Measurements from ENCODE around the gene SIGLEC10. TPM values are rescaled to one million over a fixed set of nuclear protein-coding genes. Genes with fewer than 3 reads are reported as not detected.
"Not testable (repeated sequence)": the region's sequence is repeated elsewhere in the genome, so short reads cannot be mapped to it uniquely, and the experiment has no call there.

The SIGLEC10 gene
- total RNA-seq, 4 donors from 2014 or later = 0.87 to 1.3 (median 0.98) TPM; not detected in 1

DNA sequence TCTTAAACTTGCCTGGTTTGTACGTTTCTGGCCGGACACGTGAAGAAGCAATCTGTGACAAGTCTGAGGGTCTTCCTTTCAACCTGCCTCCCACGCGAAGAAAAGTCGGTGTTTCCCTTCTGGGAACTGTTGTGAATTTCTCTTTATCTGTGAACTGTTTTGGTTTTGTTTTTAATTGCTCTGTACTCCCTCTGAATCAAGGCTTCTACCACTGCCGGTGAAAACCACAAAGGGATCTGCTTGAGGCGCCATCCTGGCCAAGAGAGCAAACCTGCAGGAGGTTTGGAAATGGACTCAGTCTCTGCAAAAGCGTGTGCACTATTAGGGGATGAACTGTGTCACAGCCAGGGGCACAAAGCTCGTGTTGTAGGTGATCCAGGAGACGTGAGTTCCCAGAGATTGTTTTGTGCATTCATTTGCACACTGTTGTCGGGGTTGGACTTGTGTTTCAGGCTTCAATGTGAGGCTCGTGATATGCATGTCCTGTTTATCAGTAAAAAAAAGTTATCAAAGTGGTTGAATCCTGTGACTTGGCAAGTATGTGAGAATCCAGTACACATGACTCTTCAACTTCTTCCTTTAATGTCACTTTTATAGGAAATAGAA is 31.1 kb upstream of the SIGLEC10 start:
- no peaks in the 10 kb centered on the region for H3K36me3 ChIP-seq
- H3K4me1 ChIP-seq = no peaks in the 10 kb centered on the region
- intact Hi-C loops (cut with DNase I; ENCODE audit: low total_unique reads) = no loop called here
- H3K27me3 ChIP-seq = peaks cover 0 to 2% (median 0%) of the 10 kb centered on the region in 3 donors
- H3K4me3 ChIP-seq = no peak overlapping the region
- H3K9me3 ChIP-seq = no peaks in the 10 kb centered on the region
- no peak for TF ChIP-seq POLR2A (IDR thresholded peaks at IDR 0.05)
- TF ChIP-seq, protein P1, sequence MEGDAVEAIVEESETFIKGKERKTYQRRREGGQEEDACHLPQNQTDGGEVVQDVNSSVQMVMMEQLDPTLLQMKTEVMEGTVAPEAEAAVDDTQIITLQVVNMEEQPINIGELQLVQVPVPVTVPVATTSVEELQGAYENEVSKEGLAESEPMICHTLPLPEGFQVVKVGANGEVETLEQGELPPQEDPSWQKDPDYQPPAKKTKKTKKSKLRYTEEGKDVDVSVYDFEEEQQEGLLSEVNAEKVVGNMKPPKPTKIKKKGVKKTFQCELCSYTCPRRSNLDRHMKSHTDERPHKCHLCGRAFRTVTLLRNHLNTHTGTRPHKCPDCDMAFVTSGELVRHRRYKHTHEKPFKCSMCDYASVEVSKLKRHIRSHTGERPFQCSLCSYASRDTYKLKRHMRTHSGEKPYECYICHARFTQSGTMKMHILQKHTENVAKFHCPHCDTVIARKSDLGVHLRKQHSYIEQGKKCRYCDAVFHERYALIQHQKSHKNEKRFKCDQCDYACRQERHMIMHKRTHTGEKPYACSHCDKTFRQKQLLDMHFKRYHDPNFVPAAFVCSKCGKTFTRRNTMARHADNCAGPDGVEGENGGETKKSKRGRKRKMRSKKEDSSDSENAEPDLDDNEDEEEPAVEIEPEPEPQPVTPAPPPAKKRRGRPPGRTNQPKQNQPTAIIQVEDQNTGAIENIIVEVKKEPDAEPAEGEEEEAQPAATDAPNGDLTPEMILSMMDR (IDR thresholded peaks at IDR 0.05 in 4 of 5, conservative IDR thresholded peaks at IDR 0.05 in 1 of 5) = no peak
- in situ Hi-C loops (cut with MboI; ENCODE audit: low sequenced_read_pairs in 4 of 4) = no loop called here
- no peak for ATAC-seq
- DNase-seq = no peak
- no peak overlapping the region for H3K27ac ChIP-seq

DNA sequence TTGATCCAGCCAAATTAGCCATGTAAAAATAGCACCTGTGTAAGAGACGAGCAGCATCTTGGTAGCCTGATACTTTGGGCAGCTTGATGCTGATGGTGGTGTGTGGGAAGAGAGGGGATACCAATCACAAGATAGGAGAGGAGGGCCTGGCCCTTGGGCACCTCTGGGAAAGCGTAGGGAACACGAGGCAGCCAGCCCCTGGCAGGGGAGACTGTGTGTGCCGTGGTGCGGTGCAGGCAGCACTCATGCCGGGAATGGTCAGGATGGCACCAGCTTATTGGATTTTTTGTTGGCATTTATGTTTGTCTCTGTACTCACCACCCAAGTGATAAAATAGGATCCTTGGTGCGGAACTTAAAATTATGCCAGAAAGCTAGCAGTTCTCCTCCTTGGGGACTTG is 30.6 kb upstream of the SIGLEC10 start:
- H3K36me3 ChIP-seq = no peaks in the 10 kb centered on the region
- TF ChIP-seq, protein P1 (IDR thresholded peaks at IDR 0.05 in 4 of 5, conservative IDR thresholded peaks at IDR 0.05 in 1 of 5) = no peak
- TF ChIP-seq POLR2A (IDR thresholded peaks at IDR 0.05) = no peak
- peaks cover 0 to 2% (median 0%) of the 10 kb centered on the region in 3 donors for H3K27me3 ChIP-seq
- DNase-seq (no peak), ATAC-seq (no peak)
- H3K4me1 ChIP-seq = no peaks in the 10 kb centered on the region
- H3K27ac ChIP-seq = no peak overlapping the region
- intact Hi-C loops (cut with DNase I; ENCODE audit: low total_unique reads) (no loop called here), in situ Hi-C loops (cut with MboI; ENCODE audit: low sequenced_read_pairs in 4 of 4) (no loop called here)
- H3K9me3 ChIP-seq = no peaks in the 10 kb centered on the region
- no peak overlapping the region for H3K4me3 ChIP-seq

DNA sequence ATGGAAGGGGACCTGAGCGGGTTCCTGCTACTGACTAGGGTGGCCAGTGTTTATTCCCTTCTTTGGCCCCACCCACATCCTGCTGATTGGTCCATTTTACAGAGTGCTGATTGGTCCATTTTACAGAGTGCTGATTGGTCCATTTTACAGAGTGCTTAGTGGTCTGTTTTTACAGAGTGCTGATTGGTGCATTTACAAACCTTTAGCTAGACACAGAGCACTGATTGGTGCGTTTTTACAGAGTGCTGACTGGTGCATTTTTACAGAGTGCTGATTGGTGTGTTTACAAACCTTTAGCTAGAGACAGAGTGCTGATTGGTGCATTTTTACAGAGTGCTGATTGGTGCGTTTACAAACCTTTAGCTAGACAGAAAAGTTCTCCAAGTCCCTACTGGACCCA is 30.1 kb upstream of the SIGLEC10 start:
- H3K27me3 ChIP-seq; H3K27ac ChIP-seq; DNase-seq; H3K36me3 ChIP-seq; H3K4me1 ChIP-seq; H3K9me3 ChIP-seq; intact Hi-C loops (cut with DNase I; ENCODE audit: low total_unique reads); in situ Hi-C loops (cut with MboI; ENCODE audit: low sequenced_read_pairs in 4 of 4); H3K4me3 ChIP-seq; ATAC-seq: not testable (repeated sequence)

DNA sequence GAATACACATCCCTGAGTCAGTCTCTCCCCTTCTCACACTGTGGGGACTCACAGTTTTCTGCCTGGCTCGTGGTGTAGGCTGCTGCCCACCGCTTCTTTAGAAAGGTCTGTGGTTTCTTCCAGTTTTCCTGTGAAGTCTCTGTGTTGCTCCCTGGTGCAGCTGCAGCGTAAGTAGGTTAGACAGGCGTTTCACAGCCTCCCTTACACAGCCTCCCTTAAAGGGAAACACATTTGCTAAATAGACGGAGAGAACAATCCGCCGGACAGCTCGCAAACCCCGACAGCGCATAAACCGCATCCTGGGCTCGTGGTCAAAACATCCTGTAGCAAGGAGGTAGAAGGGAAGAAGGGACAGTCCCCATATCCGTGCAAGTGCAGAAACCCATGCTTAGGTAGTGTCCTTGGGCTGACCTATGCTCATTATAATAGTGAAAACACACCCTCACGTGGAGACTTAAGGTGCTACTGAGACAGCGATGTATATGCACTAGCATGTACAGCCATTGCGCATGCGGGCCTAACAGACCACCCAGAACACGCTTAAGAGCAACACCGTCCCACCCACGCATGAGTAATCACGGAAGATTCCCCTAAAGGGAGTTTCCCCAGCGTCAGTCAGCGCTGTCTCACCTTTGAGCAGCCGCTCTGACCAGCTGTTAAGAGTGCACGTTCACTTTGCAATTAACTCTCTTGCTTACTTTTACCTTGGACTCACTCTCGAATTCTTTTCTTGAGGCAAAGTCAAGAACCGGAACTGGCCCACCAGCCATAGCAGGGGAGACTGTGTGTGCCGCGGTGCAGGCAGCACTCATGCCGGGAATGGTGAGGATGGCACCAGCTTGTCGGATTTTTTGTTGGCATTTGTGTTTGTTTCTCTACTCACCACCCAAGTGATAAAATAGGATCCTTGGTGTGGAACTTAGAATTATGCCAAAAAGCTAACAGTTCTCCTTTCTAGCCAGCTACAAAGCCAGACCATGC is 24.3 kb upstream of the SIGLEC10 start:
- no peak overlapping the region for H3K4me3 ChIP-seq
- no peaks in the 10 kb centered on the region for H3K36me3 ChIP-seq
- peaks cover 0 to 6% (median 2%) of the 10 kb centered on the region in 3 donors for H3K27me3 ChIP-seq
- intact Hi-C loops (cut with DNase I; ENCODE audit: low total_unique reads) (no loop called here), in situ Hi-C loops (cut with MboI; ENCODE audit: low sequenced_read_pairs in 4 of 4) (no loop called here)
- no peak for ATAC-seq
- TF ChIP-seq POLR2A (IDR thresholded peaks at IDR 0.05) = no peak
- TF ChIP-seq, protein P1 (IDR thresholded peaks at IDR 0.05 in 4 of 5, conservative IDR thresholded peaks at IDR 0.05 in 1 of 5) = no peak
- H3K4me1 ChIP-seq = no peaks in the 10 kb centered on the region
- H3K27ac ChIP-seq = no peak overlapping the region
- no peaks in the 10 kb centered on the region for H3K9me3 ChIP-seq
- DNase-seq = no peak

DNA sequence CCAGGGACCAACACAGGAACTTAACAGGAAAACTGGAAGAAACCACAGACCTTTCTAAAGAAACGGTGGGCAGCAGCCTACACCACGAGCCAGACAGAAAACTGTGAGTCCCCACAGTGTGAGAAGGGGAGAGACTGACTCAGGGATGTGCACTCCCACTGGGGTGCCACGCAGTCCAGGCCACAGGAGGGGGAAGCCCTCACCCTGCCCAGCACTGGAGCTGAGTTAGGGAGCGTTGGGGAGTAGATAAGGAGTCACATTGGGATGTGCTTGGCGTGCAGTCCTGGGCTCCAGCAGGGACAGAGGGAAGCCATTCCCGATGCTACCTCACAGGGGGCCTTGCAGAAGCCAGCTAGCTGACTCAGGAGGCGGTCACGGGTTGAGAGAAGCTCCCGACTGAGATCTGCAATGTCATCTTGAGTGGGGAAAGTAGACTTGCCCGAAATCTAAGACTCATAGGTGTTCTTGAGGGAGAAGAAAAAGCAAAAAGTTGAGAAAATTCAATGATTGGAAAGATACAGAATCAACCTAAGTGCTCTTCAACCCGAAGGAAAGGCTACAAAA is 23.5 kb upstream of the SIGLEC10 start:
- TF ChIP-seq, protein P1 (IDR thresholded peaks at IDR 0.05 in 4 of 5, conservative IDR thresholded peaks at IDR 0.05 in 1 of 5) = no peak
- no peak for TF ChIP-seq POLR2A (IDR thresholded peaks at IDR 0.05)
- Histone ChIP-seq H3K36me3 (no peaks in the 10 kb centered on the region), H3K27ac (no peak overlapping the region), H3K4me3 (no peak overlapping the region), H3K4me1 (no peaks in the 10 kb centered on the region), H3K27me3 (peaks cover 0 to 6% (median 2%) of the 10 kb centered on the region in 3 donors), H3K9me3 (no peaks in the 10 kb centered on the region)
- intact Hi-C loops (cut with DNase I; ENCODE audit: low total_unique reads) = no loop called here
- in situ Hi-C loops (cut with MboI; ENCODE audit: low sequenced_read_pairs in 4 of 4) = no loop called here
- no peak for ATAC-seq
- DNase-seq = no peak

All from gastrocnemius medialis (tissue), 4 donors.